GM20000 (cell line): ENCODE data around the gene DDX52.
"Not testable (repeated sequence)": the region's sequence is repeated elsewhere in the genome, so short reads cannot be mapped to it uniquely, and the experiment has no call there.

ENCODE experiments used
- DNase-seq: peaks from one replicate; pipeline ENCODE4 v3.0.0; 2012; ENCODE audit warnings: low spot score
- TF ChIP-seq, protein P1 (sequence below): IDR thresholded peaks from 2 replicates; pipeline ENCODE4 v1.5.1; 2012; ENCODE audit warnings: mild to moderate bottlenecking, control low read depth; ENCODE audit errors: extremely low read depth, missing control alignments

The DDX52 gene

GRCh38 chr17:37650419-37651003, 7.3 kb upstream of the DDX52 start:
- TF ChIP-seq, protein P1, sequence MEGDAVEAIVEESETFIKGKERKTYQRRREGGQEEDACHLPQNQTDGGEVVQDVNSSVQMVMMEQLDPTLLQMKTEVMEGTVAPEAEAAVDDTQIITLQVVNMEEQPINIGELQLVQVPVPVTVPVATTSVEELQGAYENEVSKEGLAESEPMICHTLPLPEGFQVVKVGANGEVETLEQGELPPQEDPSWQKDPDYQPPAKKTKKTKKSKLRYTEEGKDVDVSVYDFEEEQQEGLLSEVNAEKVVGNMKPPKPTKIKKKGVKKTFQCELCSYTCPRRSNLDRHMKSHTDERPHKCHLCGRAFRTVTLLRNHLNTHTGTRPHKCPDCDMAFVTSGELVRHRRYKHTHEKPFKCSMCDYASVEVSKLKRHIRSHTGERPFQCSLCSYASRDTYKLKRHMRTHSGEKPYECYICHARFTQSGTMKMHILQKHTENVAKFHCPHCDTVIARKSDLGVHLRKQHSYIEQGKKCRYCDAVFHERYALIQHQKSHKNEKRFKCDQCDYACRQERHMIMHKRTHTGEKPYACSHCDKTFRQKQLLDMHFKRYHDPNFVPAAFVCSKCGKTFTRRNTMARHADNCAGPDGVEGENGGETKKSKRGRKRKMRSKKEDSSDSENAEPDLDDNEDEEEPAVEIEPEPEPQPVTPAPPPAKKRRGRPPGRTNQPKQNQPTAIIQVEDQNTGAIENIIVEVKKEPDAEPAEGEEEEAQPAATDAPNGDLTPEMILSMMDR = peak; percentile 35
- DNase-seq = peak; percentile 29

GRCh38 chr17:37648555-37648954, 5.3 kb upstream of the DDX52 start:
- TF ChIP-seq, protein P1 = no peak
- DNase-seq = no peak

DNA sequence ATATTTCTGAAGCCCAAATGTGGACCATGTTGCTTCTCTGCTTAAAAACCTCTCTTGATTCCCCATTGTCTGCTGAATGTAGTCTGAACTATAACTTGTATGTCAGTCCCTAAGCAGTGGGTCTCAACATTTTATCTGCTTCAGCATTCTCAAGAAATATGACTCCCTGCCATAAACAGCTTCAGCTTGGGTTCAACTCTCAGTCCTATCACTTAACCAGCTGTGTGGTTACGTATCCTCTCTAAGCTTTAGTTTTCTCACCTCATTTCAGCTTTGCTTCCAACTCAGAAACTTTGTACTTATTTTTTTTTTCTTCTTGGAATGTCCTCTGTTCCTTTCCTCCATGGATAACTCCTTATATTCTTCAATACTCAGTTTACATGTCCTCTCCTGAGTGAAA, 4.6 kb upstream of the DDX52 start:
- DNase-seq = no peak
- TF ChIP-seq, protein P1 = no peak

GRCh38 chr17:37643869-37644268, 623 bp upstream of the DDX52 start:
- DNase-seq = no peak
- TF ChIP-seq, protein P1 = no peak

- DNase-seq = peak; percentile 11
- TF ChIP-seq, protein P1 = no peak
Observed at GRCh38 chr17:37642681-37643080, 565 bp downstream of the DDX52 start.

DNA sequence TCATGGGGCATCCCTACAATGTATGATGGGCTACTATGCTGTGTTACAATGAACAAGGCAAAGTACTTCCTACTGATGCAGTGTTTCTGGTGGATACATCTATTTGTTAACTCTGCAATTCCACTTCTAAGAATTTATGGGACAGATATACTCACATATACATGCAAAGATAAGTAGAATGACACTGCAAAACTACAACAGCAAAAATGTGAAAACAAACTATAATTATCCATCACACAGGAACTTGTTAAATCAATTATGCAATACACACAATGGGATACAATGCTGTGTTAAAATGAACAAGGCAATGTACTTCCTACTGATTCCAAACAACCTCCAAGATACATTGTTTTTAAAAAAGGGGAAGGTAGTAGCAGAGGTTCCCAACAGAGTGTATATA, 3.2 kb downstream of the DDX52 start:
- DNase-seq = no peak
- TF ChIP-seq, protein P1 = no peak

- no peak for DNase-seq
- TF ChIP-seq, protein P1 = no peak
Observed at GRCh38 chr17:37637956-37638355, 5.3 kb downstream of the DDX52 start.

- DNase-seq = not testable (repeated sequence)
Observed at GRCh38 chr17:37616430-37616829, 26.8 kb downstream of the DDX52 start.
